Renal cortical epithelial cell (primary cell): Measurements from ENCODE around the gene SPTSSB. TPM values are rescaled to one million over a fixed set of nuclear protein-coding genes. Genes with fewer than 3 reads are reported as not detected.

Experiments
- DNase-seq: peaks from one replicate; pipeline ENCODE4 v3.0.0-alpha.2; 2011; ENCODE audit warnings: low read depth
- total RNA-seq: library from RNA; depleted of rRNA; stranded (reverse); fragments of >200 nt; gene quantifications from 2 replicates; pipeline ENCODE4 v1.2.3, GENCODE V29; 2014

Gene SPTSSB
- total RNA-seq, 1 donor from 2014 or later: not detected

DNA sequence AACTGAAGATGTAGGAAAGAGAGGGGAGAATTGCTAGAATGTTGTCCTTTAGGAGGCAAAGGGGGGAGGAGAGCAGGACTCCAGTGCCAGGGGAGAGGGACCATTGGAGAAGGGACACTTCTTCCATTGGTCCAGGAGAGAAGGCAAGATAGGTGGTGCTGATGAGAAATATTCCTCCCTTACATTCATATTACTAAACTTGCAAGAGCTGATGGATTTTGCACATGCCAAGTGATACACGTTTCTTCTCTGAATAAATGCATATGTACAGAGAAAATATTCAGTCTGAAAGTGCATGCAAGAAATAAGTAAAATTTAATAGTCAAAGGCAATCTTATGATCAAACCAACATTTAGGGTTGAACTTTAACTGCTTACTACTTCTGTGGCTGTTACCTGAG, 21.5 kb upstream of the SPTSSB start:
- DNase-seq: no peak

DNA sequence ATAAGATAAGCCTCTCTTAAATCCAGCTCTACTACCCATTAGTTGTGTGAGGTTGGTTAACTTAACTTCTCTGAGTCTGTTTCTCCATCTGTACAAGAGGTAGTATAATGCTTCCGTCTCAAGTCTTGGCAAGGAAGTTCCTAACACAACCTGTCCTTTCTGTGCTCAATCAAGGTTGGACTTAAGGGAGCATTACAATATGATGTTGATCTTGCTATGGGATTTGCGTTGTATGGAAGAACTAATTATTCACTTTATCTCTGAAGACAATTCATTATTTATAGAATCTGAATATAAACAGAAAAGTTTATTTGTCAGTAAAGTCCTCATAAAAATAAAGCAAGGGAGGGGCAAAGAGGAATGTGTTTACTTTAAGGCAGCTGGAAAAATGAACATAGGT, 18.9 kb upstream of the SPTSSB start:
- no peak for DNase-seq

DNA sequence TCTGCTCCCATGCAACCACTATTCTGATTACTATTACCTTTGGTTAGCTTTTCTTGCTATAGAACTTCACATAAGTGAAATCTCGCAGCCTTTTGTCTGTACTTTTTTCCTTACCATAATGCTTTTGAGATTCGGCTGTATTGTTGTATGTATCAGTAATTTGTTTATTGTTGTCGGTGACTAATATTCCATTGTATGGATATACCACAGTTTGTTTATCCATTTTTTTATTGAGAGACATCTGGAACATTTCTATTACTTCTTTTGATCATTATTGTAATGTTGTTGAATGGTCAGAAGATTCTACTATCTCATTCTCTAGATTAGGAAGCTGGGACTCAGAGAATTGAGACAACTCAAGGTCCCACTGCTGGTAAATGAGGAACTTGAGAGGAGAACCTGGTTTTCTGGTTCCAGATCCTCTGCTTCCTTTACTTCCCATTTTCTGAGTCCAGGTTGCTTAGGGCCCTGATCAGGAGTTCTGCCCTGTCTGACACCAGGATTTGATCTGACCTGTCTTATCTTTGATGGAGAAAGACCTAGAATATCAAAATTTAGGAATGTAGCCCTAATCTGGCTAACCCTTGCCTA, 18.2 kb upstream of the SPTSSB start:
- no peak for DNase-seq

DNA sequence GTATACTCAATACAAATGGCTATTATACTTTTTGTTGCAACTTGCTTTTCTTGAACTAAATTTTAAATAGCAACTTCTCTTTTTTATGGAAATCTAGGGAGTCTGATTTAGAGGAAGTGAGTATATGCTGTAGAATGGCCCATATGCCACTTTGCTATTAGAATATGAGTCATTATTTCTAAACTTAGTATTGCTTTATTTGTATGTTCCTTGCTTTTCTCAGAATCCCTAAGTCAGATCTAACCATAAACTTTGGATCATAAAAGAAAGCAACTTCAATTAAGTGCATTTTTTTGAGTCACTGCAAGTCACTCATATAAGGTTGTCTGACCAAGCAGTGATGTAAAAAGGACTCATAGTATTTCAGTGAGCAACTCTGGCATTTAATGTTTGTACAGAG, 17.5 kb upstream of the SPTSSB start:
- DNase-seq: no peak

DNA sequence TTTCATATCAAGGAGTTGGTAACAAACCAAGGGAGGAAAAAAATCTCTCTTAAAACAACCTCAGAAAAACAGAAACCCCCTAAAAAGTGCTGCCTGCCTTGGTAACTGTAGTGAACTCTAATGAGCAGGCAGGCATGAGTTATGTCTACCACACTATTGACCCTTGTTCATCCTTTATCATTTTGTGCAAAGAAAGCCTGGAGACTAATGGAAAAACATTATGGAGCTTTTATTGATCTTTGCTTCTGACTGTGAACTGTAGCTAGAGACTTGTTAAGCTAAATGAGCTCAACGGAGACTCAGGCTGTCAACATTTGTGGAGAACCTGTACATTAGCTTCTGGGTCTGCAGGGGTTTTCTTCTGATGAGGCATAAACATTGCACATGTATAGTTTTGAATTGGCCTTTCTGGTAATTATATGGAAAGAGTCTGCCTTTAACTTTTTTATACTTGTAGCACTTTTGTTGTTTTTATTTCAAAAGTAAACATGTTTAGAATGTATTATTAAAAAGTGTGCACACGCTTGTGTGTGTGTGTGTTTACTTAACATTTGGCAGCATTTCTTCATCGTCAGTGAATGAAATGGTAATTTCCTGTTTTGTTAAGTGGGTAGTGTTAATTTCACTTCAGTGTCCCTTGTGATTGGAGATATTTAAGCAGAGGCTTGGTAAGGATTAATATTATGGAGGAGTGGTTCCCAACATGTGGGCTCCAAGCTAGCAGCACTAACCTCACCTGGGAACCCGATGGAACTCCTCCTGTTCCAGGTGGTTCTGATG, 15.9 kb upstream of the SPTSSB start:
- DNase-seq: no peak

DNA sequence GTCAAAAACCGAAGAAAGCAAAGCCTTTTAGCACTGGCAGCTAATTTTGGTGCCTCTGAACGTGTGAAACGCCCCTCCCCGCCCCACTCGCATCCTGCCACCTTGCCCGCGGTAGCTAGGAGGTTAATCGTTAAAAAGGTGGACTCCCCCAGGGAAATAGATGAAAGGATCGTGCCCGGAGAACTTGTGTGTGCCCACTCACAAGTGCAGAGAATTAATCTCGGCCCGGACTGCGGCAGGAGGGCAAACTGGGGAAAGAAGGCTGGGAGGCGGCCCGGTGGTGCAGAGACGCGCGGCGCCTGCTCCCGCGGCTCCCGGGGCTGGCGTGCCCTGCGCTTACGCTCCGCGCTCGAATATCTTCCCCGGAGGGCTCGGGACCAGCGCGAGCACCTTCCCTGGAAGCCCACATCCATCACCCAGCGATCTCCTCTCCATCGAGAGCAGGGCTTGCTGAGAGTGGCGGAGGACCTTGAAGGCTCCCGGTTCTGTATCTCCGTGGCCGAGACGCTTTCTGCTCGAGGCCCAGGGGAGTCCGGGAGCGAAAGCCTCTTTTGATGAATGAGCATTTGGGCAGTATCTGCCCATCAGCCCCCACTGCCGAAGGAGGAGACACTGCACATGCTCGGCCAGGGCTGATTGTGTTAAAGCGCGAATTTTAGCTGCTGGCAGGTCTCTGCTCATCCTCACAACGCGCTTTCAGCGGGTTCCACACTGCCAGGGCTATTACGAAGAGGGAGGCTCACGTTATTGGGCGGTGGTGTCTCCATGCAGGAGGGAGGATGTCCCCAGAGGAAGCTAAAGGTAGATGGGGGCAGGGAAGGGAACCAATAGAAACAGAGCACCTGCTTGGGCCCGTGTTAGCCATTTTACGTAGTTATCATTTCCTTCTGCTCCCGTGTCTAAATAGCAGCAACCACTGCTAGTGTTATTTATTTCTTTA, 1.3 kb upstream of the SPTSSB start:
- DNase-seq: no peak

DNA sequence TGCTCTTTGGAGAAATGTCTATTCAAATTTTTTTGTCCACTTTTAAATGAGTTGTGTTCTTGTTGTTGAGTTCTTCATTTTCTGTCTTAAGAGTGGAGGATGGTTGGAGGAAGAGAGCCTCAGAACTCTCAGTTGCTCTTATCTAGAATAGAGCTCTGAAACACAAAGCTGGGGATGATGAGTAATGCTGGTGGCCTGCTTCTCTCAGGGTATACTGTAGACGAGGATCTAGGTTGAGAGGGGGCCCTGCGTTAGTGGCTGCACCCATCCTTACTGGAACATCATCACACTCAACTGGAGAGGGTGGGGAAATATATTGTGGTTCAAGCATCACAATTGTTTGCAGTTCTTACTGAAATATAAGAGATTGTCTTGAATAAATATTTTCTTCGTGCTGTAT, 1.8 kb downstream of the SPTSSB start:
- DNase-seq: no peak

DNA sequence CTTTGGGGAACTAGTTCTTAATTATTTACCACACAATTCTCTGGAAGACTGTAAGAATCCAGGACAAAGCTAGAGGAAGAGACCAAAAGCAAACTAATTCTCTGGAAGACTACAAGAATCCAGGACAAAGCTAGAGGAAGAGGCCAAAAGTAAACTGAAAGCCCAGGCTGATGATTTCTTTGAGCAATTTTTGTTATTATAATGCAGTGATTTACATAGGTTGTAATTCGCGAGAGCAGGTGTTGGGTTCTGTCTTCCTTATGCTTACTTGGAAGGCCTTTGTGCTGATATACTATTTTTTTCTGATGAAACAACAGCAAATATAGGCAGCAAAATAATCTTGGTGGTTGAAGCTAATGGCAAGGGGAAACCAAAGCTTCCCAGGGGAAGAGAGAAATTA, 5.2 kb downstream of the SPTSSB start:
- no peak for DNase-seq

DNA sequence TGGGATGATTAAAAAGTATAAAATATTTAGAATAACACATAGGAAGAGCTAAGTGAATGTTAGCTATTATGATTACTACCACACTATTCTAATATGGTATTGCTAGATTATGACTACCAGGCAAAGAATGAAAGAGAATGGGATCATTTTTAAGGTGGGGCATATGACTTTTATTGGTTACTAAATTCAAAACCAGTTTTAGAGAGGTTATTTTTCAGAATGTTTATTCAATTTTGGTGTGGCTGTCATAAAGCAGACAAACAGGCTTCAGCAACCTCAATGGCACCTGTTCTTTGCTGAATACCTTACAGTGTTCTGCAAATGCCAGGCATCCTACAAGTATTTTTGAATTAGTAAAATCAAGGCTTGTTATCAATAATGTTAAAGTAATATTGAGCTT, 12.8 kb downstream of the SPTSSB start:
- no peak for DNase-seq

DNA sequence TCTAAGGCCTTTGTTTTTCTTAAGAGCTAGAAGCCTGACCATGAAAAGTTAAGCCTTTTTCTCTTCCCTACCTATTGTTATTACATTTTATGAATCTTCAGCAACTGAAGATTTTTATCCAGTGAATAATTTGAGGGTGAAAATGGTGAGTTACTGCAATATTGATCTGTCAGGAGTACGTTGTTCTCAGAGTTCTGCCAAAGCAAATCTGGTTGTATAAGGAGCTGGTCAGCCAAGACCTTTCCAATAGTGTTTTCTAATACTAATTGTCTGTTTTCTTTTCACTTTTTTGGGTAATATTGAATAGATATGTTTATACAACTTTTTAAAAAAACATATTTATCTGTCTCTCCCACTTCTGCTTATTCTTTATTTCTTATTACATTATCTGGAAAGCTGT, 15.0 kb downstream of the SPTSSB start:
- no peak for DNase-seq

DNA sequence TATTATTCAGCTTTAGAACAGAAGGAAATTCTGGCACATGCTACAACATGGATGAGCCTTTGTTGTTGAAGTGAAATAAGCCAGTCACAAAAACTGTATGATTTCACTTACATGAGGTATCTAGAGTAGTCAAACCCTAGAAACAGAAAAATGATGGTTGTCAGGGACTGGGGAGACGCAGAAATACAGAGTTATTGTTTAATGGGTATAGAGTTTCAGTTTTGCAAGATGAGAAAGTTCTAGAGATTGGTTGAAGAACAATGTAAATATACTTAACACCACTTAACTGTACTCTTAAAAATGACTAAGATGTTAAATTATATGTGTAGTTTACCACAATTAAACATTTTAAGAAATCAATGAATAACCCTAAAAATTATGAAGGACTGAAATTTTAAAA, 15.8 kb downstream of the SPTSSB start:
- no peak for DNase-seq

DNA sequence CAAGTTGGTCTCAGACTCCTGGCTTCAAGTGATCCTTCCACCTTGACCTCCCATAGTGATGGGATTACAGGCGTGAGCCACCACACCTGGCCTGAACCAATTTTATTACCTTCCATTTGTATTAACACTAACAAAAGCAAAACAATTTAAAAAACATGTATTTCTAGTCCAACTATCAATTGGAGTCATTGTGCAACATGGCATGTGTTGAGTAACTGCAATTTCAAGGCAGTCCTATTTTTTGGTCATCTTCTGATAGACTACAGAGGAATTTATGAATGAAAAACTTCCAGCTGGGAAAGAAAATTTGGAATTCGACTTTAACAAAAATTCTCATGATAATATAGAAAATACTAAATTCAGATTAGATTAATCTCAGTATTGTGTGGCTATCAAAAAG, 16.8 kb downstream of the SPTSSB start:
- no peak for DNase-seq

DNA sequence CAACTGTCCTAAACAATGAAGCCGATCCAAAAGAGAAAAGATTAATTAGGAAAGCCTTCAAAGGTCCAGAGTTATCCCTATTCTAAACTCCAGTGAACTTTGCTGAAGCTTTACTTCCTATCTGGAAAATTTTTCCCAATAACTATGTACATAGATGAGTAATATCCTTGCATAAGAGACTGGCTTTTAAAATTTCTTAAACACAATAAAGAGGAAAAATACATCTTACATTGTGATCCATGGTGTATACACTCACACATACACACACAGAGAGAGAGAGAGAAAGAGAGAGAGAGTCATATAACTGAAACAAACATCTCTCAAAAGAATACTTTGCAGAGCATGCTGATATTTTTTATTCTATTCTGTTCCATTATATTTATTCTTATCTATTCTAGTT, 20.0 kb downstream of the SPTSSB start:
- no peak for DNase-seq

DNA sequence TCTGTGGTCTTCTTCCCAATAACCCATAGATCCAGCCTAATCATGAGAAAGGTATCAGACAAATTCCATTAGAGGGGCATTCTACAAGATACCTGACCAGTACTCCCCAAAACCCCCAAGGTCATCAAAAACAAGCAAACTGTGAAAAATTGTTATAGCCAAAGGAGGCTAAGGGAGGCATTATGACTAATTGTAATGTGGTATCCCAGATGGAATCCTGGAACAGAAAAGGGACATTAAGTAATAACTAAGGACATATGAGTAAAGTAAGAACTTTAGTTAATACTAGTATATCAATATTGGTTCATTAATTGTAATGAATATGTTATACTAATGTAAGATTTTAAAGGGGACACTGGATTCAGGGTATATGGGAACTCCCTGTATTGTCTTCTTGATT, 20.4 kb downstream of the SPTSSB start:
- DNase-seq: no peak

DNA sequence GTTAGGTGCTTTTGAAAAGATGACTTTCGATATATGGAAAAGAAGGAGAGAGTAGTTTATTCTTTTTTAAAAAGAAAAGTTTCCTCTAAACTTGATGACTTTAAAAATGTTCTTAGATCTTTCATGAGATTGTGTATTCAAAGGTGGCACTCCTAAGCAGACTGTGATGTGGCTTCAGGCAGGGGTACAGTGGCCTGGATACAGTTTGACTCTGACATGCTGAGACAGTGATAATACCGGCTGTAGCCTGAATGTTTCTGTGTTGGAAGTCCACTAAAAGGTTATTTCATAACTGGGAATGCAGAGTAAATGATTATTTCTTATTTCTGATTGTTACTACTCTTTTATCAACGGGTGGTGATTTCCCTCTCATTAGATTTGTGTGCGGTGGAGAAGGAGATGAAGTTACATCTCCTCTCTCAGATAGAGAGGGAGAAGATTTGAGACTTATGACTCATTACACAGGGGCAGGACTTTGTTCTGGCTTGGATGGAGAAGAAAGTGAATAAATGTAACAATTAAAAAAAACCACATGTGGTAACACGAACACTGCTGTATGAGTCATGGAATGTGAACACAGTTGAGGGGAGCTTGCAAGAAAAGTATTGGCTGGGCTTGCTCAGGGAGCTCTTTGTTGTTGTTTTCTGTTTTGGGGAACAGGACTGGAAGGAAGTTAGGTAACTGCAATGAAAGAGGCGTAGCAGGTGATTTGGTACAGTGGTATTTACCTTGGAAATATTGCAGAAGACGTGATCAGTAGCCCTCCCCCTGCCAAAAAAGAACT, 21.6 kb downstream of the SPTSSB start:
- peak; percentile 100 for DNase-seq

DNA sequence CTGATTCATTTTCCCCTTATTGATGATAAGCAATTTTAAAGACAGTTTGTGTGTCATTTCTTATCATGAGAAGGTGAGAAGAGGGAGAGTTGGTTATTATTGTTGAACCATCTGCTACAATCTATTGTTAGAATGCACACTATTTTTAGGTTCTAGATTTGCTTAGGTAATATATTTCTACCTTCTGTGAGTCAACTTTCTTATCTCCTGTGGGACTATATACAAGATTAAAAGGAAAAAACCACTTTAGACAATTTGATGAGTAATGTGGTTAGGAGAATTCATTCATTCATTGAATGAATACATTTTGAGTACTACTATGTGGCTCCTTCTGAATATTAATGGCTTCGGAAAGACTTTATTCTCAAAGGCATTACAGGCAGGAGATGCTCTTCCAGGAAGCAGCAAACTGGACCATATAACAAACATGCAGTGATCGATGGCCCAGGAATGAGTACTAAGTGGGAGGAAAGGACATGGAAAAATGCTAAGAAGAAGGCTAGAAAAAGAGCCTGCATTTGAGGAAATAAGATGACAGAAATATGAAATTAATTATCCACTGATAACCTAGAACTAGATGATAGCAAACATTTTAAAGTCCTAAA, 22.4 kb downstream of the SPTSSB start:
- DNase-seq: peak; percentile 14

DNA sequence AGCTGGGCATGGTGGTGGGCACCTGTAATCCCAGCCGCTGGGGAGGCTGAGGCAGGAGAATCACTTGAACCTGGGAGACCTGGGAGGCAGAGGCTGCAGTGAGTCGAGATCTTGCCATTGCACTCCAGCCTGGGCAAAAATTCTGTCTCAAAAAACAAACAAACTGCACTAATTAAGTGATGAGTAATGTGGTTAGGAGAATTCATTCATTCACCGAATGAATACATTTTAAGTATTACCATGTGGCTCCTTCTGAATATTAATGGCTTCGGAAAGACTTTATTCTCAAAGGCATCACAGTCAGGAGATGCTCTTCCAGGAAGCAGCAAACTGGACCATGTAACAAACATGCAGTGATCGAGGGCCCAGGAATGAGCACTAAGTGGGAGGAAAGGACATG, 23.6 kb downstream of the SPTSSB start:
- no peak for DNase-seq

DNA sequence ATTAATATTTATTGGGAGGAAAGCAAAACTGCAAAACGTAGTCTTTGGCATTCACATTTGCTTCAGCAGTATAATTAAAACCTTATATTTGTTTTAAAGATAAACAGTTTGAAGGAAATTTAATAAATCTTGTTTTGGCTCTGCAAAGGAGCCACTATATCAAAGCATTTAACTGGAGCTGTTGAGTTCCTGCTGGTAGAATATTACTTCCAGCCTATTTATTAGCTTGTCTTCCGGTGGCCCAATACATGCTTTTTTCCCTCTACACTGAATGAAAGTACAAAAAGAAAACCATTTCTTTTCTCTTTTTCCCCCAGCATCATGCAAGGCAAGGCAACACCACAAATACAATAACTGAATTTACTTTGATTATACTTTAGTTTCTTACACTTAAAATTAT, 26.3 kb downstream of the SPTSSB start:
- DNase-seq: no peak

DNA sequence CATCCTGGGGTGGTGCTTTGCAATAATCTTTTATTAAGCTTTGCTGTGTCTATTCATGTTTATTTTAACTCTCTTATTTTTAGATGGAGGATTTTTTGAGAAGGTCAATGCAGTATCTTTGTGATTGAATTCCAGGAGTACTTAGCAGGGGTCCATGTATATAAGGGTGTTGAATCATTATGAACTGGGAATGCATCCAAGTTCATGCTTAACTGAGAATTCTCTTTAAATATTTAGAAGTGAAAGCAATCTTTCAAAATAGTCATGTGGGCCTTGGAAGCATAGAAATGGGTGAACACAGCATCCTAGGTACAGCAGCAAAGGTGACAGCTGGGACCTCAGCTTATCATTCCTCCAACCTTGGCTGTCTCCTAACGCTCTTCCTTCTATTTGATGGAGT, 27.3 kb downstream of the SPTSSB start:
- DNase-seq: peak; percentile 39

DNA sequence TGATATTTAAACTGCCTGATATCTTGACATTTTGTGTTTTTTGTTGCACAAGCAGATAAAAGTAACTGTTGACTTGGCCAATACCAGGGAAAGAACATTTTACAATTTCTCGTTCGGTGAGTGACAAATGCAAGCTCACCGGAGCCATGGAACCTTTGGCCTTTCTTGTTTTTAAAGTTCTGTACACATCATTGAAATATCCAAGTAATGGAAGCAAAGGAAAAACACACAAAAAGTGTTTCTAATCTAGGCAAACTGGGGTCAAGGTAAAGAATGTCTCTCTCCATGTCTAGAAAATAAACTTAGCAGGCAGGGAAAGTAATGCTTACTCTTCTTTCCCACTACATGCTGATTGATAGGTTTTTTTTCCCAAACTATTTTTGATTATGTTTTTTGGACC, 27.8 kb downstream of the SPTSSB start:
- no peak for DNase-seq

DNA sequence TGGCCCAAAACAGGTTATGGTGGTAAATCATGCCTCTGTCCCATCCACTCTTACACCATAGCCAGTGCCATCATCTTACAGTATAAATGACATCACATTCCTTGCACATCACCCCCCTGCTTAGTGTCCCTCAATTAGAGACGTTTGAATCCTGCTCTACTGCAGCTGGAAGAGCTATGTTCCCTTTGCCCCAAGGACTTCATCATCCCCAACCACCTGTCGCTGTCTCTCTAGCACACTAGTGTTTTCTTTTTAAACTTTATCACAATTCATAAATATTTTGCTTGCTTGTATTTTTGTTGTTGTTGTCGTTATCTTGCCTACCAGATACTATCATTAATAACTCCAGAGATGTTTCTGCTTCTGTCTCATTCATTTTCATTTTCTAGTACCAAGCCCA, 28.7 kb downstream of the SPTSSB start:
- DNase-seq: no peak
